Peyer's patch (tissue), 4 donors: ENCODE measurements around the gene XKRX. TPM values are rescaled to one million over a fixed set of nuclear protein-coding genes. Genes with fewer than 3 reads are reported as not detected.

Experiments
- DNase-seq, 3 donors: peaks; one replicate each; pipeline ENCODE4 v3.0.0-alpha.2; 2017 to 2019
- H3K27ac ChIP-seq, 4 donors: fragments of 200-600 bp; sonication (generic); one replicate each; pipeline ENCODE4 v1.5.1; 2016 to 2019
- H3K27me3 ChIP-seq, 2 donors: fragments of 200-600 bp; sonication (generic); one replicate each; pipeline ENCODE4 v1.5.1; 2019
- H3K36me3 ChIP-seq, 3 donors: fragments of 200-600 bp; sonication (generic); one replicate each; pipeline ENCODE4 v1.5.1; 2016 to 2019
- H3K4me1 ChIP-seq, 4 donors: fragments of 200-600 bp; sonication (generic); one replicate each; pipeline ENCODE4 v1.5.1; 2016 to 2019
- H3K4me3 ChIP-seq, 4 donors: fragments of 200-600 bp; sonication (generic); 1 replicate in 3 of 4; 2 replicates in 1 of 4; pipeline ENCODE4 v1.5.1; 2016 to 2019; ENCODE audit warnings: mild to moderate bottlenecking in 1 of 4
- H3K9me3 ChIP-seq, 4 donors: fragments of 200-600 bp; sonication (generic); one replicate each; pipeline ENCODE4 v1.5.1; 2016 to 2019; ENCODE audit warnings: mild to moderate bottlenecking in 1 of 4
- POLR2A ChIP-seq, 2 donors: fragments of 450-650 bp; IDR thresholded peaks; one replicate each; pipeline ENCODE4 v1.5.1; 2017; ENCODE audit warnings: antibody characterized with exemption in 2 of 2, mild to moderate bottlenecking in 2 of 2, moderate library complexity in 2 of 2
- total RNA-seq, 4 donors: library from RNA; depleted of rRNA; stranded (reverse); fragments of >200 nt; gene quantifications; one replicate each; pipeline ENCODE4 v1.1.0, GENCODE V29; 2016
- TF ChIP-seq, protein P1 (sequence below), 6 experiments: fragments of 450-650 bp in 4 of 6; fragments of 200-600 bp in 2 of 6; sonication (generic) in 1 of 6; IDR thresholded peaks; one replicate each; pipeline ENCODE4 v1.5.1; 2017 to 2019; ENCODE audit warnings: antibody characterized with exemption in 6 of 6, mild to moderate bottlenecking in 3 of 6, moderate library complexity in 1 of 6

XKRX gene
- 10 to 100 TPM in 3 of 4 donors, 1 to 10 TPM in 1; 5.0 to 63.7 (median 23.1) TPM for total RNA-seq

DNA sequence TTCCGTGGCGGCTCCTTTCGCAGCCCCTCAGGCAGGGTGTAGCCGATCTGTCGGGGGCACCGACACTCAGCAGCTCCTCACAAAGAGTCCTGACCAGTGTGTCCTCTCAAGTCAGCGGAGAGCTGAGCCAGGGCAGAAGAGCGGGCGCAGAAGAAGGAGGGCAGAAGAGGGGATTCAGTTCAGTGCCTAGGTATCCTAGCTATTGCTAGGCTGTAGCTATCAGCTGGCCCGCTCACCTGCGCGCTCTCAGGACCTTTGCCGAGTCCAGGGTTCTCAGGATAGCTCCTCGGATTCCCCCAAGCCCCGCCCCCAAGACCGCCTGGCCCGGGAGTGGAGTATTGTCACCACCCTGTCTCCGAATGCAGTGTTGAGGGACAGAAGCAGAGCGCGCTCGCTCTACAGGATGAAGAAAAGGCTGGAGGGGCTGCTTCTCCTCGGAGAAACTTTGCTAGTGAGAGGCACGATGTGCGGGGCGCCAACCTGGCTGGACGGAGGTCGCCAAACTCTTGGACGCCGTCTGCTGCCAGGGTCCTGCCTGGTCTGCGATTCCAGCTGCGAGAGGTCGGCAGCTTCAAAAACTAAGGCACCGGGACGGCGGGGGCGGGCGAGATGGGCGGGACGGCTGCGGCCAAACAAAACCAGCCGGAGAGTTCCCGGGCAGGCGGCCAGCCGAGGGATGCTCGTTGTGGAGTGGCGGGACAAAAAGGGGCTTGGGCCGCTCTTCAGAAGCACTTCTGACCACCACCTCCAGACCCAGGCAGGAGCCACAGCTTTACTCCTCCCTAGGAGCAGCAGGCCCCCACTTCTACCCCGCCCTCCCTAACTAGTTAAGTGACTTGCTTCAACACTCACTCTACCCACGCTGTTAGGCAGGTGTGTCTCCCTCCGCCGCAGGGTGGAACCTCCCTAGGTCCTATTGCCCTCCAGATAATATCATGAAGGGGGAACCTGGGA lies at the start of gene XKRX:
Gene XKRX (minus strand): TSS at position 258 of the 954 bp plus-strand sequence. CDS start 613 bp downstream, outside the sequence.
- H3K9me3 ChIP-seq, result no peaks in the 10 kb centered on the region
- TF ChIP-seq, protein P1, sequence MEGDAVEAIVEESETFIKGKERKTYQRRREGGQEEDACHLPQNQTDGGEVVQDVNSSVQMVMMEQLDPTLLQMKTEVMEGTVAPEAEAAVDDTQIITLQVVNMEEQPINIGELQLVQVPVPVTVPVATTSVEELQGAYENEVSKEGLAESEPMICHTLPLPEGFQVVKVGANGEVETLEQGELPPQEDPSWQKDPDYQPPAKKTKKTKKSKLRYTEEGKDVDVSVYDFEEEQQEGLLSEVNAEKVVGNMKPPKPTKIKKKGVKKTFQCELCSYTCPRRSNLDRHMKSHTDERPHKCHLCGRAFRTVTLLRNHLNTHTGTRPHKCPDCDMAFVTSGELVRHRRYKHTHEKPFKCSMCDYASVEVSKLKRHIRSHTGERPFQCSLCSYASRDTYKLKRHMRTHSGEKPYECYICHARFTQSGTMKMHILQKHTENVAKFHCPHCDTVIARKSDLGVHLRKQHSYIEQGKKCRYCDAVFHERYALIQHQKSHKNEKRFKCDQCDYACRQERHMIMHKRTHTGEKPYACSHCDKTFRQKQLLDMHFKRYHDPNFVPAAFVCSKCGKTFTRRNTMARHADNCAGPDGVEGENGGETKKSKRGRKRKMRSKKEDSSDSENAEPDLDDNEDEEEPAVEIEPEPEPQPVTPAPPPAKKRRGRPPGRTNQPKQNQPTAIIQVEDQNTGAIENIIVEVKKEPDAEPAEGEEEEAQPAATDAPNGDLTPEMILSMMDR (IDR thresholded peaks at IDR 0.05), result no peak
- peak; percentile 53 to 64 for TF ChIP-seq POLR2A (IDR thresholded peaks at IDR 0.05)
- H3K4me1 ChIP-seq, result no peaks in the 10 kb centered on the region
- H3K27me3 ChIP-seq, result no peaks in the 10 kb centered on the region
- DNase-seq, result peak; percentile 74 to 81 (median 79)
- no peaks in the 10 kb centered on the region for H3K36me3 ChIP-seq
- peak within 1 kb of the TSS; percentile 44 to 77 (median 52) for H3K27ac ChIP-seq
- peak within 1 kb of the TSS; percentile 43 to 57 (median 48) for H3K4me3 ChIP-seq

DNA sequence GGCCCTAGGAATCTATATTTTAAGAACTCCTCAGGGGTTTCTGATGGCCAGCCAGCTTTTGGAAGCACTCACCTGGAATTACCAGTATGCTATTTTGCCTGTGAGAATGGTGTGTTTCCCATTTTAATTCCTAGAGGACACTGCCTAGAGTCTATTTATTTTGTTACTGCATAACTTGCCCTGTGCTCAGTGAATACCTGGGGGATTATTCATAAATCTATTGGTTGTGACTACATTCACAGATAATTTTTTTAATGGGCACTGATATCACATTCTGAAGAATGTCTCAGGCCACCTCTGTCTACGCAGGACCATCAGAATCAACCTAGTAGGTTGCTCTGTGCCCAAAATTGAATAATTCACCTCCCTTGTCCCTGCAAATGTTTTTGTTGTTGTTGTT lies 47.5 kb upstream of the XKRX start:
- no peak overlapping the region for H3K27ac ChIP-seq
- no peaks in the 10 kb centered on the region for H3K9me3 ChIP-seq
- TF ChIP-seq, protein P1 (IDR thresholded peaks at IDR 0.05), result no peak
- no peak for TF ChIP-seq POLR2A (IDR thresholded peaks at IDR 0.05)
- H3K4me3 ChIP-seq, result no peak overlapping the region
- H3K4me1 ChIP-seq, result no peaks in the 10 kb centered on the region
- H3K27me3 ChIP-seq, result no peaks in the 10 kb centered on the region
- DNase-seq, result no peak
- no peaks in the 10 kb centered on the region for H3K36me3 ChIP-seq

DNA sequence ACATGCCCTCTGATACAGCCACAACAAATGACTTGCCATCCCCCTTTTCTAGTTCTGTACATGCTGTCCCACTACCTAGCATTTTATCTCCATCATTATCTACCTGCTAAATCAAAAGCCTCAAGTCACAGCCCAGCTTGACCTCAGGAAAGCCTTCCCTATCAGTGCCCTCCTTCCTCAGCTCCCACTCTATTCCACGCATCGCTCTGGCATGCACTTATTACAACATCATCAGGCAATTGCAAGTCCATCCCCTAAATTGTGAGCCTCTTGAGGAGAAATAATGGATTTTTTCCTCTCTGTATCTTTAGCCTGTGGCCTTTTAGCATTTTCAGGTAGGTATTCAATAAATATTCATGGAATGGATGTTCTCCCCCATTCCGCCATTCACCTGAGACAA lies 46.5 kb upstream of the XKRX start:
- Histone ChIP-seq H3K27me3 (no peaks in the 10 kb centered on the region), H3K36me3 (no peaks in the 10 kb centered on the region), H3K9me3 (no peaks in the 10 kb centered on the region), H3K4me1 (no peaks in the 10 kb centered on the region), H3K27ac (no peak overlapping the region), H3K4me3 (no peak overlapping the region)
- no peak for DNase-seq
- TF ChIP-seq, protein P1 (IDR thresholded peaks at IDR 0.05), result no peak
- TF ChIP-seq POLR2A (IDR thresholded peaks at IDR 0.05), result no peak

DNA sequence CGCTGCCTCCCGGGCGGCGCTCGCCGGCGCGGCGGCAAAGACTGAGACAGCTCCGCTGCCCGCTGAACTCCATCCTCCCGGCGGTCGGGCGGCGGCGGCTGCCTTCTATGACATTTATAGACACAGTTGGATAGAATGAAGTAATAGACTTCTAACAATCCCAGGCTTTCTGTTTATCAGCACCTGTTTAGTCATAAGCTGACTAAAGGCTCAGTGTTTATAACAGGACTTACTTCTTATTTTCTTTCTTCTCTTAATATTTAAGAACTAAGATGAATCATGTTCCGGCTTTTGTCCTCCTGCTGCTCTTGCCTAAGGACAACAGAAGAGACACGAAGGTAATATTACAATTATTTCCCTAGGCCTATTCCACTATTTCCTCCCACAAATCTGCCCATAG lies 44.7 kb upstream of the XKRX start:
- Histone ChIP-seq H3K27me3 (no peaks in the 10 kb centered on the region), H3K27ac (no peak overlapping the region), H3K4me3 (no peak overlapping the region), H3K4me1 (no peaks in the 10 kb centered on the region), H3K9me3 (no peaks in the 10 kb centered on the region), H3K36me3 (no peaks in the 10 kb centered on the region)
- no peak for TF ChIP-seq POLR2A (IDR thresholded peaks at IDR 0.05)
- TF ChIP-seq, protein P1 (IDR thresholded peaks at IDR 0.05), result no peak
- DNase-seq, result no peak

DNA sequence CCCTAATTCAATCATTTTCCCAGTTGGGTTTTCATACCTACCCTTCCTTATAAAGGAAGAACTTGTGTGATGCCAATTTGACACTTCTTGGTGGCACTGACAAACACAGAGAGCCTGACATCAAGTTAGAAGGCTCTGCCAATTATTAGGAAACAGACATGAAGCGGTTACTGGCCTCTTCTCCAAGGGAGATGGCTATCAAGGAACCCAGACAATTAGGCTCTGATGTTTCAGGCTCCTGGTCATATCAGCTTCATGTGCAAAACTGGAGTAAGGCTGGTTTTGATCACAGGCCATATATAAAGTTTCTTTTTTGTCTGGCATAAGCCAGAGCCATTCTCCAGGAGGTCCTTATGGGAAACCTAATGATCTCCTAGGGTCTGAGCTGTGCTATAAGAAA lies 41.2 kb upstream of the XKRX start:
- no peak for TF ChIP-seq POLR2A (IDR thresholded peaks at IDR 0.05)
- TF ChIP-seq, protein P1 (IDR thresholded peaks at IDR 0.05), result no peak

More for the DNA sequence above, 41.2 kb upstream of the XKRX start:
- Histone ChIP-seq H3K27me3 (no peaks in the 10 kb centered on the region), H3K4me3 (no peak overlapping the region), H3K4me1 (no peaks in the 10 kb centered on the region), H3K36me3 (no peaks in the 10 kb centered on the region), H3K27ac (no peak overlapping the region), H3K9me3 (no peaks in the 10 kb centered on the region)
- DNase-seq, result no peak
